Raji (cell line): Measurements from ENCODE around the gene FBP1.
A peak's percentile ranks its signal among the peaks of the same experiment; 100 is the strongest.

ENCODE experiments used
- POLR2A ChIP-seq: IDR thresholded peaks from 2 replicates; pipeline ENCODE4 v1.6.1; 2011; ENCODE audit warnings: low read depth, low read length, control low read depth; ENCODE audit not compliant: insufficient read depth

FBP1 gene

GRCh38 chr9:94666364-94667099 lies 27.2 kb upstream of the FBP1 start:
- TF ChIP-seq POLR2A = no peak

- no peak for TF ChIP-seq POLR2A
Measured at GRCh38 chr9:94665613-94666012, 26.3 kb upstream of the FBP1 start.

- TF ChIP-seq POLR2A = no peak
Measured at GRCh38 chr9:94664801-94665200, 25.5 kb upstream of the FBP1 start.

GRCh38 chr9:94663640-94664039 lies 24.3 kb upstream of the FBP1 start:
- TF ChIP-seq POLR2A = no peak

GRCh38 chr9:94663140-94663539 lies 23.8 kb upstream of the FBP1 start:
- no peak for TF ChIP-seq POLR2A

GRCh38 chr9:94657021-94657725 lies 17.9 kb upstream of the FBP1 start:
- TF ChIP-seq POLR2A = no peak

- TF ChIP-seq POLR2A = peak; percentile 52; the same call in 1 of the 2 replicates
Measured at GRCh38 chr9:94656200-94656599, 16.9 kb upstream of the FBP1 start.

- TF ChIP-seq POLR2A = no peak
Measured at GRCh38 chr9:94655739-94656138, 16.4 kb upstream of the FBP1 start.

- TF ChIP-seq POLR2A = no peak
Measured at GRCh38 chr9:94654165-94654894, 15.0 kb upstream of the FBP1 start.

GRCh38 chr9:94650949-94651348 lies 11.6 kb upstream of the FBP1 start:
- no peak for TF ChIP-seq POLR2A

GRCh38 chr9:94649100-94649819 lies 9.9 kb upstream of the FBP1 start:
- TF ChIP-seq POLR2A = no peak

- no peak for TF ChIP-seq POLR2A
Measured at GRCh38 chr9:94648185-94648584, 8.9 kb upstream of the FBP1 start.

- TF ChIP-seq POLR2A = no peak
Measured at GRCh38 chr9:94645901-94646300, 6.6 kb upstream of the FBP1 start.

GRCh38 chr9:94644543-94644942 lies 5.2 kb upstream of the FBP1 start:
- TF ChIP-seq POLR2A = no peak

- no peak for TF ChIP-seq POLR2A
Measured at GRCh38 chr9:94643741-94644140, 4.4 kb upstream of the FBP1 start.
